ENCODE data around the gene ATG2B.
"Not testable (repeated sequence)": the region's sequence is repeated elsewhere in the genome, so short reads cannot be mapped to it uniquely, and the experiment has no call there.

Gene ATG2B

GRCh38 chr14:96376093-96376492, 13.0 kb upstream of the ATG2B start:
- no peak for DNase-seq

GRCh38 chr14:96373538-96373937, 10.4 kb upstream of the ATG2B start:
- DNase-seq, result no peak

- no peak for DNase-seq
Observed at GRCh38 chr14:96370528-96370927, 7.4 kb upstream of the ATG2B start.

- no peak for DNase-seq
Observed at GRCh38 chr14:96368534-96368933, 5.4 kb upstream of the ATG2B start.

- DNase-seq, result no peak
Observed at GRCh38 chr14:96364962-96365361, 1.8 kb upstream of the ATG2B start.

- no peak for DNase-seq
Observed at GRCh38 chr14:96363751-96364336, 703 bp upstream of the ATG2B start.

GRCh38 chr14:96362071-96362964, 823 bp downstream of the ATG2B start:
- no peak for DNase-seq

GRCh38 chr14:96359959-96360358, 3.2 kb downstream of the ATG2B start:
- no peak for DNase-seq

- no peak for DNase-seq
Observed at GRCh38 chr14:96357216-96357615, 5.9 kb downstream of the ATG2B start.

- no peak for DNase-seq
Observed at GRCh38 chr14:96354246-96354645, 8.9 kb downstream of the ATG2B start.

GRCh38 chr14:96352708-96353107, 10.4 kb downstream of the ATG2B start:
- no peak for DNase-seq

GRCh38 chr14:96351986-96352385, 11.2 kb downstream of the ATG2B start:
- DNase-seq, result no peak

GRCh38 chr14:96349286-96350075, 13.7 kb downstream of the ATG2B start:
- DNase-seq, result no peak

- DNase-seq, result not testable (repeated sequence)
Observed at GRCh38 chr14:96347957-96348356, 15.2 kb downstream of the ATG2B start.

GRCh38 chr14:96345669-96346068, 17.5 kb downstream of the ATG2B start:
- no peak for DNase-seq

- no peak for DNase-seq
Observed at GRCh38 chr14:96341323-96341722, 21.8 kb downstream of the ATG2B start.

- no peak for DNase-seq
Observed at GRCh38 chr14:96338551-96338950, 24.6 kb downstream of the ATG2B start.

GRCh38 chr14:96324219-96324618, 38.9 kb downstream of the ATG2B start:
- no peak for DNase-seq

GRCh38 chr14:96320605-96321004, 42.5 kb downstream of the ATG2B start:
- no peak for DNase-seq

- no peak for DNase-seq
Observed at GRCh38 chr14:96318836-96319235, 44.3 kb downstream of the ATG2B start.

GRCh38 chr14:96316087-96316486, 47.1 kb downstream of the ATG2B start:
- no peak for DNase-seq

- no peak for DNase-seq
Observed at GRCh38 chr14:96310906-96311305, 52.2 kb downstream of the ATG2B start.

GRCh38 chr14:96309896-96310330, 53.2 kb downstream of the ATG2B start:
- DNase-seq, result no peak
